Left colon (tissue), 2 donors: ENCODE measurements around the gene POFUT2. TPM values are rescaled to one million over a fixed set of nuclear protein-coding genes. Genes with fewer than 3 reads are reported as not detected.

Experiments used
- ATAC-seq: fragments of 200-7000 bp; cut with Tn5 transposase; one replicate; pipeline ENCODE4 v1.9.1; 2020; ENCODE audit warnings: mild to moderate bottlenecking, moderate library complexity
- DNase-seq, 2 donors: peaks; one replicate each; pipeline ENCODE4 v3.0.0-alpha.2; 2020
- intact Hi-C, 2 donors: fragments of 100-400 bp; cut with DNase I in 1 of 2; cut with micrococcal nuclease in 1 of 2; formaldehyde crosslinking; loops; one replicate each; pipeline versions ENCODE4 v1.11.2 to v1.14.0; 2022; cut with DNase I, micrococcal nuclease
- total RNA-seq, 2 donors: library from RNA; stranded (reverse); fragmentation: NEBNext Ultra II Directional; extraction: Animal tissue kit (Norgen Biotek cat#: 25700); gene quantifications; one replicate each; pipeline ENCODE4 v1.2.1, GENCODE V29; 2021
- donor health status: DM: no; HTN: no; CAD: no.
- donor health status: DM: yes; HTN: yes; CAD: no.

Gene POFUT2
- total RNA-seq, 2 donors from 2014 or later = 21.7 to 26.1 TPM

GRCh38 chr21:45248893-45249381, 38.8 kb downstream of the POFUT2 start:
- intact Hi-C loops = no loop called here
- peak; percentile 38 for ATAC-seq
- DNase-seq = peak in 1 of 2 donors; percentile 73

GRCh38 chr21:45248301-45248892, 39.3 kb downstream of the POFUT2 start:
- DNase-seq (no peak), ATAC-seq (no peak)
- intact Hi-C loops = no loop called here

- DNase-seq (no peak), ATAC-seq (no peak)
- intact Hi-C loops = no loop called here
These were observed 41.0 kb downstream of the POFUT2 start for GRCh38 chr21:45246386-45247320.

- DNase-seq = no peak
- ATAC-seq = no peak
- intact Hi-C loops = no loop called here
These were observed 42.8 kb downstream of the POFUT2 start for GRCh38 chr21:45244799-45245340.

GRCh38 chr21:45243603-45244002, 44.1 kb downstream of the POFUT2 start:
- no peak for DNase-seq
- intact Hi-C loops = no loop called here
- ATAC-seq = no peak

- no peak for ATAC-seq
- intact Hi-C loops = no loop called here
- no peak for DNase-seq
These were observed 46.3 kb downstream of the POFUT2 start for GRCh38 chr21:45241357-45241756.

GRCh38 chr21:45237401-45237800, 50.3 kb downstream of the POFUT2 start:
- DNase-seq (no peak), ATAC-seq (no peak)
- intact Hi-C loops = no loop called here

- DNase-seq (no peak), ATAC-seq (no peak)
- intact Hi-C loops = no loop called here
These were observed 51.2 kb downstream of the POFUT2 start for GRCh38 chr21:45236481-45236880.

- ATAC-seq = no peak
- no peak for DNase-seq
- intact Hi-C loops = no loop called here
These were observed 52.2 kb downstream of the POFUT2 start for GRCh38 chr21:45235488-45235887.

GRCh38 chr21:45234965-45235364, 52.7 kb downstream of the POFUT2 start:
- ATAC-seq (no peak), DNase-seq (no peak)
- intact Hi-C loops = no loop called here

GRCh38 chr21:45234127-45234526, 53.6 kb downstream of the POFUT2 start:
- intact Hi-C loops = no loop called here
- ATAC-seq (no peak), DNase-seq (no peak)

GRCh38 chr21:45231705-45232104, 56.0 kb downstream of the POFUT2 start:
- intact Hi-C loops = no loop called here
- ATAC-seq (no peak), DNase-seq (no peak)

- no peak for DNase-seq
- intact Hi-C loops = no loop called here
- no peak for ATAC-seq
These were observed 58.9 kb downstream of the POFUT2 start for GRCh38 chr21:45228656-45229240.

- ATAC-seq = no peak
- DNase-seq = no peak
- intact Hi-C loops = no loop called here
These were observed 59.5 kb downstream of the POFUT2 start for GRCh38 chr21:45228171-45228641.

- no peak for DNase-seq
- intact Hi-C loops = no loop called here
- no peak for ATAC-seq
These were observed 60.0 kb downstream of the POFUT2 start for GRCh38 chr21:45227735-45228134.

GRCh38 chr21:45226540-45227326, 61.0 kb downstream of the POFUT2 start:
- DNase-seq (no peak), ATAC-seq (no peak)
- intact Hi-C loops = no loop called here

GRCh38 chr21:45225741-45226327, 61.9 kb downstream of the POFUT2 start:
- intact Hi-C loops = no loop called here
- ATAC-seq (no peak), DNase-seq (no peak)

- intact Hi-C loops = no loop called here
- no peak for DNase-seq
- no peak for ATAC-seq
These were observed 62.5 kb downstream of the POFUT2 start for GRCh38 chr21:45225041-45225740.
